Keratinocyte (primary cell): ENCODE data around the gene EIF2S2. TPM values are rescaled to one million over a fixed set of nuclear protein-coding genes. Genes with fewer than 3 reads are reported as not detected.

Experiments used
- DNase-seq: peaks from one replicate; pipeline ENCODE4 v3.0.0-alpha.2; 2011; ENCODE audit warnings: low read depth, missing footprints, low spot score
- FAIRE-seq: peaks from 2 replicates; lab custom pipeline; 2011; peaks lifted over from hg19 to GRCh38; lab: Jason Lieb, UNC
- H2AFZ ChIP-seq: 2 replicates; pipeline ENCODE4 v1.6.0; 2012; ENCODE audit warnings: low read length, control low read depth, inconsistent platforms; ENCODE audit not compliant: control insufficient read depth
- H3K27ac ChIP-seq: 2 replicates; pipeline ENCODE4 v1.5.1; 2011; ENCODE audit warnings: low read length; ENCODE audit not compliant: control insufficient read depth, insufficient read depth
- H3K27me3 ChIP-seq: 3 replicates; pipeline ENCODE4 v1.6.0; 2011; ENCODE audit warnings: low read length; ENCODE audit not compliant: control insufficient read depth, insufficient read depth; ENCODE audit errors: extremely low read depth
- H3K36me3 ChIP-seq, 2 experiments: 2 replicates in 1 of 2; 3 replicates in 1 of 2; pipeline ENCODE4 v1.5.1; 2011; ENCODE audit warnings: low read length in 2 of 2, mild to moderate bottlenecking in 1 of 2; ENCODE audit not compliant: control insufficient read depth in 2 of 2, insufficient read depth in 2 of 2; ENCODE audit errors: extremely low read depth in 1 of 2
- H3K4me1 ChIP-seq: 3 replicates; pipeline ENCODE4 v1.5.1; 2011; ENCODE audit warnings: low read length; ENCODE audit not compliant: control insufficient read depth, insufficient read depth; ENCODE audit errors: extremely low read depth
- H3K4me2 ChIP-seq: 3 replicates; pipeline ENCODE4 v1.6.0; 2011; ENCODE audit warnings: low read depth, low read length; ENCODE audit not compliant: control insufficient read depth, insufficient read depth; ENCODE audit errors: extremely low read depth
- H3K4me3 ChIP-seq, 3 experiments: fragments of 200-600 bp in 1 of 3; sonication (generic) in 1 of 3; 2 replicates in 2 of 3; 3 replicates in 1 of 3; pipeline ENCODE4 v1.5.1; 2011 to 2016; ENCODE audit warnings: low read length in 3 of 3, mild to moderate bottlenecking in 3 of 3, control low read depth in 2 of 3, inconsistent platforms in 1 of 3, low read depth in 1 of 3, mixed read lengths in 1 of 3, mixed run types in 1 of 3, moderate library complexity in 1 of 3; ENCODE audit not compliant: control insufficient read depth in 2 of 3, insufficient read depth in 2 of 3; ENCODE audit errors: extremely low read depth in 1 of 3
- H3K79me2 ChIP-seq: 2 replicates; pipeline ENCODE4 v1.6.0; 2012; ENCODE audit warnings: low read length; ENCODE audit not compliant: control insufficient read depth, insufficient read depth
- H3K9ac ChIP-seq: 3 replicates; pipeline ENCODE4 v1.6.0; 2011; ENCODE audit warnings: low read length; ENCODE audit not compliant: control insufficient read depth, insufficient read depth; ENCODE audit errors: extremely low read depth
- H3K9me1 ChIP-seq: 3 replicates; pipeline ENCODE4 v1.6.0; 2011; ENCODE audit warnings: low read length; ENCODE audit not compliant: control insufficient read depth, insufficient read depth; ENCODE audit errors: extremely low read depth
- H3K9me3 ChIP-seq: 2 replicates; pipeline ENCODE4 v1.5.1; 2012; ENCODE audit warnings: low read depth, low read length; ENCODE audit not compliant: control insufficient read depth
- H4K20me1 ChIP-seq: 3 replicates; pipeline ENCODE4 v1.6.0; 2011; ENCODE audit warnings: low read length; ENCODE audit not compliant: control insufficient read depth, insufficient read depth; ENCODE audit errors: extremely low read depth
- EZH2 ChIP-seq: IDR thresholded peaks from one replicate; pipeline ENCODE4 v1.6.1; 2012; ENCODE audit warnings: inconsistent platforms, mild to moderate bottlenecking, low read length, moderate library complexity
- dilution Hi-C: fragments of 300-500 bp; cut with MboI; formaldehyde crosslinking; loops from one replicate; pipeline ENCODE4 v1.7.0; 2020; ENCODE audit warnings: low sequenced_read_pairs; ENCODE audit not compliant: extremely low pct_ligation_motif_present
- polyA plus RNA-seq, 5 experiments: library from polyadenylated mRNA; depleted of rRNA in 3 of 5; stranded (reverse) in 3 of 5; stranded (forward) in 1 of 5; unstranded in 1 of 5; fragments of >200 nt; gene quantifications; 1 replicate in 1 of 5; 2 replicates in 3 of 5; 3 replicates in 1 of 5; pipeline versions ENCODE4 v1.2.1 to v1.2.3, GENCODE V29; 2011 to 2012; ENCODE audit warnings: missing spikeins in 2 of 5, low read depth in 1 of 5, low replicate concordance in 1 of 5
- TF ChIP-seq, protein P1 (sequence below), 3 experiments: IDR thresholded peaks in 1 of 3; conservative IDR thresholded peaks in 1 of 3; optimal IDR thresholded peaks in 1 of 3; 2 replicates in 2 of 3; 3 replicates in 1 of 3; pipeline versions ENCODE3 to v1.5.1; 2011; ENCODE audit warnings: low read length in 3 of 3, mild to moderate bottlenecking in 3 of 3, moderate library complexity in 2 of 3, control low read depth in 1 of 3, inconsistent platforms in 1 of 3; ENCODE audit not compliant: insufficient read depth in 2 of 3; ENCODE audit errors: extremely low read depth in 1 of 3

The EIF2S2 gene
- polyA plus RNA-seq, 1 donor (not counting 4 experiments of a cell fraction or from before 2014, with no cell fraction given), result 131 TPM

DNA sequence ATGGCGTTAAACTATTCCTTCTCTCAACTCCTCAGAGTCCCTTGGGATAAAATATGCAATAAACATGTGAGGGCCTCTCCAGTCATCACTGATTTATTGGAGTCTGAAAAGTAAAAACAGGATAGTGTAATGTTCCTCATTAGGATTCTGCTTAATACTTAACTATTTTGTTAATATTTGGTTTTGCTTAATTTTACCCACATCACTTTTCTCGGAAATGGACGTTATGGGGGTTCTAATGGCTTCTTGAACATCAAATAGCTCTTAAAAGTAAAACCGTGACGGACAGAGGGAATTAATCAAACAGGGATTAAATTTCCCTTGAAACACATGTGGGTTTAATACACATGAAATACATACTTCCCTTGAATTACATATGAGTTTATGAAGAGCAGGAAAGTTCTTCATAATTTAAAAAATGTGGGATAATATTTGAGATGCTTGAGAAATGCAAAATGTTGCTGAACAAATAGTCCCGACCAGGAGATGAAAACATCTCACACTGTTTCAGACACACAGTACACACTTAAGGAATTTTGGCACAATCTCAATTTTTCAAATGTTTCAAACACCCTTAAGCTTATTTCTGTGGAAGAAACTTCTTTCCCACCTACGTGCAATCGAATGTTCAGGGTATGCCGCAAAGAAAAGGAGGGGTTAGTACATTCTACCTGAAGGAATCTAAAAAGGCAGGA, 38.4 kb upstream of the EIF2S2 start:
- Histone ChIP-seq H3K9me1 (no peaks in the 10 kb centered on the region), H3K4me2 (no peak overlapping the region), H3K9me3 (no peaks in the 10 kb centered on the region), H3K4me1 (no peaks in the 10 kb centered on the region), H3K27me3 (no peaks in the 10 kb centered on the region), H3K4me3 (no peak overlapping the region), H2AFZ (no peak overlapping the region), H3K79me2 (no peaks in the 10 kb centered on the region), H3K36me3 (no peaks in the 10 kb centered on the region), H3K27ac (no peak overlapping the region), H3K9ac (no peak overlapping the region), H4K20me1 (no peaks in the 10 kb centered on the region)
- DNase-seq, result no peak
- TF ChIP-seq, protein P1, sequence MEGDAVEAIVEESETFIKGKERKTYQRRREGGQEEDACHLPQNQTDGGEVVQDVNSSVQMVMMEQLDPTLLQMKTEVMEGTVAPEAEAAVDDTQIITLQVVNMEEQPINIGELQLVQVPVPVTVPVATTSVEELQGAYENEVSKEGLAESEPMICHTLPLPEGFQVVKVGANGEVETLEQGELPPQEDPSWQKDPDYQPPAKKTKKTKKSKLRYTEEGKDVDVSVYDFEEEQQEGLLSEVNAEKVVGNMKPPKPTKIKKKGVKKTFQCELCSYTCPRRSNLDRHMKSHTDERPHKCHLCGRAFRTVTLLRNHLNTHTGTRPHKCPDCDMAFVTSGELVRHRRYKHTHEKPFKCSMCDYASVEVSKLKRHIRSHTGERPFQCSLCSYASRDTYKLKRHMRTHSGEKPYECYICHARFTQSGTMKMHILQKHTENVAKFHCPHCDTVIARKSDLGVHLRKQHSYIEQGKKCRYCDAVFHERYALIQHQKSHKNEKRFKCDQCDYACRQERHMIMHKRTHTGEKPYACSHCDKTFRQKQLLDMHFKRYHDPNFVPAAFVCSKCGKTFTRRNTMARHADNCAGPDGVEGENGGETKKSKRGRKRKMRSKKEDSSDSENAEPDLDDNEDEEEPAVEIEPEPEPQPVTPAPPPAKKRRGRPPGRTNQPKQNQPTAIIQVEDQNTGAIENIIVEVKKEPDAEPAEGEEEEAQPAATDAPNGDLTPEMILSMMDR (optimal IDR thresholded peaks at IDR 0.05 in 1 of 3, IDR thresholded peaks at IDR 0.05 in 1 of 3, conservative IDR thresholded peaks at IDR 0.05 in 1 of 3; ENCODE audit: extremely low read depth in 1 of 3, insufficient read depth in 2 of 3, low read length in 3 of 3), result no peak
- no peak for TF ChIP-seq EZH2
- dilution Hi-C loops, result no loop called here
- no peak for FAIRE-seq

DNA sequence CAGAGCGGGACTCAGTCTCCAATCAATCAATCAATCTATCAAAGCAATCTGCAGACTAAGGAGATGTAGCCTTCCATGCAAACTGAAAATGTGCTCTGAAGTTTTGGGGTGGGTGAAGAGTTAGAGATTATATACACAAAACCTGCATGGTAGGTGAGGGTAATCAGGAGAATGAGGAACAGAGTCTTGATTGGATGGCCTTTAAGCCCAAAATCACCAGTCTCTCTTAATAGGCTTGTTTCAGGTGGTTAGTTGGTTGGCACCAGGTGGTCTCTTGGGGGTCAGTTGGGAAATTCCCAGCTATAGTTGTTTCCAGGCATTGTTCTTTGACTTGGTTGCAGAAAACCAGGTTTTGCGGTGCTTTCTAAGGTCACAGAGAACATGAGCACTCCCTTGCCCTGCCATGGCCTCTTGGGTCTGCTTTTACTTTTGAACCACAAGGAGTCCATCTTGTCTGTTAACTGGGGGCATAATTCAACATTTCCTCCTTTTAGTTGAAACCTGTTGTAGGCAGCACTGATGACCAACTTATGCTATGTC, 33.3 kb upstream of the EIF2S2 start:
- no peaks in the 10 kb centered on the region for H3K4me1 ChIP-seq
- no peak overlapping the region for H2AFZ ChIP-seq
- peaks cover 3% of the 10 kb centered on the region for H3K27me3 ChIP-seq
- H3K9ac ChIP-seq, result no peak overlapping the region
- no peaks in the 10 kb centered on the region for H4K20me1 ChIP-seq
- H3K27ac ChIP-seq, result no peak overlapping the region
- H3K4me3 ChIP-seq, result no peak overlapping the region
- H3K79me2 ChIP-seq, result no peaks in the 10 kb centered on the region
- DNase-seq (no peak), FAIRE-seq (no peak)
- TF ChIP-seq EZH2, result no peak
- TF ChIP-seq, protein P1 (optimal IDR thresholded peaks at IDR 0.05 in 1 of 3, IDR thresholded peaks at IDR 0.05 in 1 of 3, conservative IDR thresholded peaks at IDR 0.05 in 1 of 3; ENCODE audit: extremely low read depth in 1 of 3, insufficient read depth in 2 of 3, low read length in 3 of 3), result no peak
- dilution Hi-C loops, result no loop called here
- H3K9me1 ChIP-seq, result no peaks in the 10 kb centered on the region
- no peak overlapping the region for H3K4me2 ChIP-seq
- no peaks in the 10 kb centered on the region for H3K36me3 ChIP-seq
- H3K9me3 ChIP-seq, result no peaks in the 10 kb centered on the region
